ENCODE results near the gene CDK5RAP2. TPM values are rescaled to one million over a fixed set of nuclear protein-coding genes. Genes with fewer than 3 reads are reported as not detected.

CDK5RAP2 gene
- total RNA-seq, 1 experiment from 2014 or later: 33.2 TPM

GRCh38 chr9:120387257-120388002 is 192.5 kb downstream of the CDK5RAP2 start:
- DNase-seq: no peak
- peaks cover 19% of the 10 kb centered on the region for H3K36me3 ChIP-seq (replicated peaks; ENCODE audit: control insufficient read depth, insufficient read depth, low read length)

GRCh38 chr9:120386390-120387131 is 193.4 kb downstream of the CDK5RAP2 start:
- no peak overlapping the region for H3K4me3 ChIP-seq (ENCODE audit: insufficient read depth, low read depth, low read length)
- no peaks in the 10 kb centered on the region for H3K27me3 ChIP-seq (ENCODE audit: control insufficient read depth, insufficient read depth, low read length)
- H3K36me3 ChIP-seq (replicated peaks; ENCODE audit: control insufficient read depth, insufficient read depth, low read length): peaks cover 13% of the 10 kb centered on the region
- DNase-seq: no peak

More at GRCh38 chr9:120387257-120388002, 192.5 kb downstream of the CDK5RAP2 start:
- Histone ChIP-seq H3K27me3 (ENCODE audit: control insufficient read depth, insufficient read depth, low read length) (no peaks in the 10 kb centered on the region), H3K4me3 (ENCODE audit: insufficient read depth, low read depth, low read length) (no peak overlapping the region)

GRCh38 chr9:120385606-120386389 is 194.2 kb downstream of the CDK5RAP2 start:
- no peaks in the 10 kb centered on the region for H3K27me3 ChIP-seq (ENCODE audit: control insufficient read depth, insufficient read depth, low read length)
- H3K4me3 ChIP-seq (ENCODE audit: insufficient read depth, low read depth, low read length): no peak overlapping the region
- no peak for DNase-seq
- peaks cover 8% of the 10 kb centered on the region for H3K36me3 ChIP-seq (replicated peaks; ENCODE audit: control insufficient read depth, insufficient read depth, low read length)

- H3K27me3 ChIP-seq (ENCODE audit: control insufficient read depth, insufficient read depth, low read length): no peaks in the 10 kb centered on the region
- no peak overlapping the region for H3K4me3 ChIP-seq (ENCODE audit: insufficient read depth, low read depth, low read length)
- H3K36me3 ChIP-seq (replicated peaks; ENCODE audit: control insufficient read depth, insufficient read depth, low read length): peaks cover 8% of the 10 kb centered on the region
- no peak for DNase-seq
Observed at GRCh38 chr9:120384925-120385272, 195.1 kb downstream of the CDK5RAP2 start.

- DNase-seq: peak; percentile 67
- Histone ChIP-seq H3K27me3 (ENCODE audit: control insufficient read depth, insufficient read depth, low read length) (no peaks in the 10 kb centered on the region), H3K36me3 (replicated peaks; ENCODE audit: control insufficient read depth, insufficient read depth, low read length) (peaks cover 5% of the 10 kb centered on the region; the same call in 1 of the 2 replicates), H3K4me3 (ENCODE audit: insufficient read depth, low read depth, low read length) (no peak overlapping the region)
Observed at GRCh38 chr9:120383999-120384924, 195.7 kb downstream of the CDK5RAP2 start.

GRCh38 chr9:120383611-120383998 is 196.4 kb downstream of the CDK5RAP2 start:
- Histone ChIP-seq H3K36me3 (replicated peaks; ENCODE audit: control insufficient read depth, insufficient read depth, low read length) (peaks cover 3% of the 10 kb centered on the region; the same call in 1 of the 2 replicates), H3K4me3 (ENCODE audit: insufficient read depth, low read depth, low read length) (no peak overlapping the region), H3K27me3 (ENCODE audit: control insufficient read depth, insufficient read depth, low read length) (no peaks in the 10 kb centered on the region)
- DNase-seq: peak; percentile 47

GRCh38 chr9:120382453-120382852 is 197.5 kb downstream of the CDK5RAP2 start:
- H3K27me3 ChIP-seq (ENCODE audit: control insufficient read depth, insufficient read depth, low read length): no peaks in the 10 kb centered on the region
- DNase-seq: peak; percentile 50
- no peaks in the 10 kb centered on the region for H3K36me3 ChIP-seq (replicated peaks; ENCODE audit: control insufficient read depth, insufficient read depth, low read length)
- H3K4me3 ChIP-seq (ENCODE audit: insufficient read depth, low read depth, low read length): no peak overlapping the region

GRCh38 chr9:120381839-120382238 is 198.1 kb downstream of the CDK5RAP2 start:
- no peaks in the 10 kb centered on the region for H3K27me3 ChIP-seq (ENCODE audit: control insufficient read depth, insufficient read depth, low read length)
- DNase-seq: no peak
- no peak overlapping the region for H3K4me3 ChIP-seq (ENCODE audit: insufficient read depth, low read depth, low read length)
- H3K36me3 ChIP-seq (replicated peaks; ENCODE audit: control insufficient read depth, insufficient read depth, low read length): no peaks in the 10 kb centered on the region

GRCh38 chr9:120379611-120380010 is 200.4 kb downstream of the CDK5RAP2 start:
- no peaks in the 10 kb centered on the region for H3K36me3 ChIP-seq (replicated peaks; ENCODE audit: control insufficient read depth, insufficient read depth, low read length)
- no peaks in the 10 kb centered on the region for H3K27me3 ChIP-seq (ENCODE audit: control insufficient read depth, insufficient read depth, low read length)
- no peak for DNase-seq
- H3K4me3 ChIP-seq (ENCODE audit: insufficient read depth, low read depth, low read length): no peak overlapping the region

- H3K4me3 ChIP-seq (ENCODE audit: insufficient read depth, low read depth, low read length): no peak overlapping the region
- H3K27me3 ChIP-seq (ENCODE audit: control insufficient read depth, insufficient read depth, low read length): no peaks in the 10 kb centered on the region
- H3K36me3 ChIP-seq (replicated peaks; ENCODE audit: control insufficient read depth, insufficient read depth, low read length): no peaks in the 10 kb centered on the region
- no peak for DNase-seq
Observed at GRCh38 chr9:120378680-120379079, 201.3 kb downstream of the CDK5RAP2 start.

- no peaks in the 10 kb centered on the region for H3K27me3 ChIP-seq (ENCODE audit: control insufficient read depth, insufficient read depth, low read length)
- no peak overlapping the region for H3K4me3 ChIP-seq (ENCODE audit: insufficient read depth, low read depth, low read length)
- H3K36me3 ChIP-seq (replicated peaks; ENCODE audit: control insufficient read depth, insufficient read depth, low read length): no peaks in the 10 kb centered on the region
- DNase-seq: no peak
Observed at GRCh38 chr9:120377268-120378159, 202.5 kb downstream of the CDK5RAP2 start.

GRCh38 chr9:120376101-120376500 is 203.9 kb downstream of the CDK5RAP2 start:
- no peaks in the 10 kb centered on the region for H3K27me3 ChIP-seq (ENCODE audit: control insufficient read depth, insufficient read depth, low read length)
- DNase-seq: no peak
- no peaks in the 10 kb centered on the region for H3K36me3 ChIP-seq (replicated peaks; ENCODE audit: control insufficient read depth, insufficient read depth, low read length)
- no peak overlapping the region for H3K4me3 ChIP-seq (ENCODE audit: insufficient read depth, low read depth, low read length)

- Histone ChIP-seq H3K36me3 (replicated peaks; ENCODE audit: control insufficient read depth, insufficient read depth, low read length) (no peaks in the 10 kb centered on the region), H3K4me3 (ENCODE audit: insufficient read depth, low read depth, low read length) (no peak overlapping the region), H3K27me3 (ENCODE audit: control insufficient read depth, insufficient read depth, low read length) (no peaks in the 10 kb centered on the region)
- no peak for DNase-seq
Observed at GRCh38 chr9:120375316-120375715, 204.7 kb downstream of the CDK5RAP2 start.

All from H7 (cell line).